Astrocyte of the cerebellum (primary cell): ENCODE measurements around the gene LRP1-AS.

ENCODE experiments used
- DNase-seq: peaks from one replicate; pipeline ENCODE4 v3.0.0-alpha.2; 2011; ENCODE audit warnings: low read depth
- H3K4me3 ChIP-seq: 2 replicates; pipeline ENCODE4 v1.5.1; 2011; ENCODE audit warnings: mild to moderate bottlenecking, low read depth, low read length, moderate library complexity
- in situ Hi-C: cut with HindIII; loops from 2 replicates; pipeline ENCODE4 v1.10.0; 2017; ENCODE audit warnings: low sequenced_read_pairs
- TF ChIP-seq, protein P1 (sequence below): IDR thresholded peaks from 2 replicates; pipeline ENCODE4 v1.5.1; 2012; ENCODE audit warnings: low read length, low read depth, moderate library complexity, mild to moderate bottlenecking; ENCODE audit errors: missing control alignments

The LRP1-AS gene

DNA sequence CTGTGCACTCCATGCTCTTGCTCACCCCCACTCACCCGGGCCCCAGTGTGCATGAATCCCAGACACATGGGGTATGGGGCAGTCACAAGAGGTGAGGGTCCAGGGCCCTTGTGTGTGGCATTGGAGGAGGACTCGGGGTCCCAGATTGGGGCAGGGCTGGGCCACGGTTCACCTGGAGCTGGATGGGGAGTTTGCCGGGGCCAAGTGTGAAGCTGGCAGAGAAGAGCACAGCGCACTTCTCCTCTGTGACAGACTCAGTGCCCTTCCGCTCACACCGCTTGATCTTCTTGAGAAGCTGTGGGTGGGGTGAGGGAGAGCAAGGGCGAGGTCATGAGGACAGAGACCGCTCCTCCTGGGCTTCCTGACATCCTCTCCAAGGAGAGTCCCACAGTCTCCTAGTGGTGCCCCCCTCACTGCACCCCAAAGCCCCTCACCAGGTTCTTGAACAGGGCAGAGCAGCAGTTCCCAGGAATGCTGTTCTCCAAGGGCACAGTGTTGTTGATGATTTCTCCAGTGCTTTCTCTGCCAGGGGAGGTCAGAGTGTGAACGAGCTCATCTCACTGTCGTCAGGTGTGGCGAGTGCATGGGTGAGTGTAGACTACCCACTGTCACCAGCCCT, 43.0 kb downstream of the LRP1-AS start:
- in situ Hi-C loops, result no loop called here
- no peak overlapping the region for H3K4me3 ChIP-seq
- DNase-seq, result no peak
- TF ChIP-seq, protein P1, sequence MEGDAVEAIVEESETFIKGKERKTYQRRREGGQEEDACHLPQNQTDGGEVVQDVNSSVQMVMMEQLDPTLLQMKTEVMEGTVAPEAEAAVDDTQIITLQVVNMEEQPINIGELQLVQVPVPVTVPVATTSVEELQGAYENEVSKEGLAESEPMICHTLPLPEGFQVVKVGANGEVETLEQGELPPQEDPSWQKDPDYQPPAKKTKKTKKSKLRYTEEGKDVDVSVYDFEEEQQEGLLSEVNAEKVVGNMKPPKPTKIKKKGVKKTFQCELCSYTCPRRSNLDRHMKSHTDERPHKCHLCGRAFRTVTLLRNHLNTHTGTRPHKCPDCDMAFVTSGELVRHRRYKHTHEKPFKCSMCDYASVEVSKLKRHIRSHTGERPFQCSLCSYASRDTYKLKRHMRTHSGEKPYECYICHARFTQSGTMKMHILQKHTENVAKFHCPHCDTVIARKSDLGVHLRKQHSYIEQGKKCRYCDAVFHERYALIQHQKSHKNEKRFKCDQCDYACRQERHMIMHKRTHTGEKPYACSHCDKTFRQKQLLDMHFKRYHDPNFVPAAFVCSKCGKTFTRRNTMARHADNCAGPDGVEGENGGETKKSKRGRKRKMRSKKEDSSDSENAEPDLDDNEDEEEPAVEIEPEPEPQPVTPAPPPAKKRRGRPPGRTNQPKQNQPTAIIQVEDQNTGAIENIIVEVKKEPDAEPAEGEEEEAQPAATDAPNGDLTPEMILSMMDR, result no peak

- H3K4me3 ChIP-seq, result no peak overlapping the region
- TF ChIP-seq, protein P1, result no peak
- in situ Hi-C loops, result no loop called here
- no peak for DNase-seq
Measured at GRCh38 chr12:57103856-57104255, 43.6 kb downstream of the LRP1-AS start.

DNA sequence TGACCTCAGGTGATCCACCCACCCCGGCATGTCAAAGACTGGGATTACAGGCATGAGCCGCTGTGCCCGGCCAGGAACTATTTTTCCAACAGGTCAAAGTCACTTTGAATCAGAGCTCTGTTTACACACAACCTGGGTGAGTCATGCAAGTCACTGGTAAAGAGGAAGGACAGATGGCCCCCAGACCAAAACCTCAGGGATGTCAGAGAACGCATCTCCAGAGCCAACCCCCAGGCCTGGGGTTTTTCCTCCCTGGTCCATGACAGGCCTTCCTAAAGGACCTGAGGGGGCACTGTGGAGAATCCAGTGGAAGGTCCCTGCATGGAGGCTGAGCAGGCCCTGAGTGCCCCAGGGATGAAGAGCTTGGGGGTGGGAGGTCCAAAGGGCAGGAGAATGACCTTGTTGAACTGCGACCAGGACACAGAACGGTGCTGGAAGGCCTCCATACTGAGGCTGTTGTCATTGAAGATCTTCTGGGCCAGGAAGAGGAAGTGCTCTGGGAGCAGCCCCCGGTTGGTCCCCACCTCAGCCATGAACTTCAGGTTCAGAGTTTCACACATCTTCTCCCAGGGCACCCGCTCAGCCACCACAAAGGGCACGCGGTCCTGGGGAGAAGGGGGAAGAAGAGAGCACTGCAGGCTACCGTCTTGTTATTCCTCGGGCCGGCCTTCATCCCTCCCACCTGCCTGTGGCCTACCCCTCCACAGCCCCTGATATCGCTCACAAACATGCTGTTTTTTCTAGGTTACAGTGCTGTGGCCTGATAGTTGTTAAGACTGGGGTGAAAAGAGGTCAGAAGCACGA, 45.3 kb downstream of the LRP1-AS start:
- TF ChIP-seq, protein P1, result no peak
- no peak for DNase-seq
- in situ Hi-C loops, result no loop called here
- H3K4me3 ChIP-seq, result no peak overlapping the region

- TF ChIP-seq, protein P1, result no peak
- no peak for DNase-seq
- no peak overlapping the region for H3K4me3 ChIP-seq
- in situ Hi-C loops, result no loop called here
Measured at GRCh38 chr12:57099766-57100165, 47.7 kb downstream of the LRP1-AS start.

- TF ChIP-seq, protein P1, result no peak
- no peak overlapping the region for H3K4me3 ChIP-seq
- in situ Hi-C loops, result no loop called here
- no peak for DNase-seq
Measured at GRCh38 chr12:57099047-57099714, 48.2 kb downstream of the LRP1-AS start.

DNA sequence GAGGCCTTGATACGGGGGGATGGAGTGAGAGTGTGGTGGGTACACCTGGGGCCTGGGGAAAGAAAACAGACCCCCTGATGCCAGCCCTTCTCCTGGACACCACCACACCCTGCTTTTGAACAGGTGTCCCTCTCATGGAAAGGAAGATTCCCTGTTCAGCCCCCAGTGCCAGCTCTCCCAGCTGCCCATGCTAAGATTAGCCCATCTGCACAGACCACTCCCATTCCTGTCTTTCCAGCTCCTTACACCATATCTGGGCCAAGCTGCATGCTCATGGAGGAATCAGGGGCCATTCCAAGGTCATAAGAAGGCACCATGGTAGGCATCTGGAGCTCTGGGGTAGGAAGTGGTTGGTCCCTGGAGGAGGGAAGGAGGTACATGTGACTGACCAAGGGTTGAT, 48.9 kb downstream of the LRP1-AS start:
- no peak for DNase-seq
- H3K4me3 ChIP-seq, result no peak overlapping the region
- TF ChIP-seq, protein P1, result no peak
- in situ Hi-C loops, result no loop called here
